DMS53 (cell line): ENCODE measurements around the gene FAM174C.

Experiments
- DNase-seq: peaks from one replicate; lab custom pipeline; 2025; lab: John Stamatoyannopoulos, UW

The FAM174C gene

GRCh38 chr19:1250437-1251260, 24.7 kb upstream of the FAM174C start:
- no peak for DNase-seq

- peak; percentile 41 for DNase-seq
Observed at GRCh38 chr19:1251330-1252220, 23.8 kb upstream of the FAM174C start.

- DNase-seq: no peak
Observed at GRCh38 chr19:1252221-1252820, 23.0 kb upstream of the FAM174C start.

- DNase-seq: peak; percentile 74
Observed at GRCh38 chr19:1252821-1253513, 22.4 kb upstream of the FAM174C start.

- peak; percentile 54 for DNase-seq
Observed at GRCh38 chr19:1253514-1254080, 21.7 kb upstream of the FAM174C start.

- no peak for DNase-seq
Observed at GRCh38 chr19:1254081-1254527, 21.2 kb upstream of the FAM174C start.

GRCh38 chr19:1254530-1255185, 20.7 kb upstream of the FAM174C start:
- no peak for DNase-seq

- no peak for DNase-seq
Observed at GRCh38 chr19:1255186-1256161, 19.9 kb upstream of the FAM174C start.

GRCh38 chr19:1256646-1257474, 18.5 kb upstream of the FAM174C start:
- no peak for DNase-seq

- DNase-seq: no peak
Observed at GRCh38 chr19:1257475-1258162, 17.7 kb upstream of the FAM174C start.

- DNase-seq: no peak
Observed at GRCh38 chr19:1258163-1258492, 17.2 kb upstream of the FAM174C start.

- DNase-seq: peak; percentile 49
Observed at GRCh38 chr19:1258707-1259205, 16.6 kb upstream of the FAM174C start.

GRCh38 chr19:1259206-1259875, 16.0 kb upstream of the FAM174C start:
- DNase-seq: peak; percentile 78

GRCh38 chr19:1259876-1260748, 15.2 kb upstream of the FAM174C start:
- DNase-seq: peak; percentile 64

- peak; percentile 97 for DNase-seq
Observed at GRCh38 chr19:1260749-1261537, 14.4 kb upstream of the FAM174C start.

GRCh38 chr19:1261538-1261797, 13.9 kb upstream of the FAM174C start:
- DNase-seq: no peak
